ENCODE measurements around the gene NETO2. TPM values are rescaled to one million over a fixed set of nuclear protein-coding genes. Genes with fewer than 3 reads are reported as not detected.

The NETO2 gene
- total and polyA plus RNA-seq, 2 donors (not counting 1 experiment from before 2014, with no cell fraction given): 3.0 to 13.2 TPM

GRCh38 chr16:47067203-47067602 is 76.5 kb downstream of the NETO2 start:
- Histone ChIP-seq H3K9ac (ENCODE audit: insufficient read depth, low read length) (no peak overlapping the region), H3K4me2 (ENCODE audit: extremely low read depth, insufficient read depth, low read length) (no peak overlapping the region), H2AFZ (ENCODE audit: low read length) (no peak overlapping the region), H3K27me3 (ENCODE audit: control insufficient read depth, insufficient read depth, low read length) (peaks cover 3% of the 10 kb centered on the region), H3K4me3 (replicated peaks in 1 of 4; ENCODE audit: control extremely low read depth in 1 of 4, insufficient read depth in 1 of 4, low read depth in 3 of 4, low read length in 4 of 4) (no peak overlapping the region), H3K36me3 (ENCODE audit: control insufficient read depth, insufficient read depth, low read length) (no peaks in the 10 kb centered on the region), H3K4me1 (ENCODE audit: control insufficient read depth, extremely low read depth, insufficient read depth, low read length) (no peaks in the 10 kb centered on the region), H3K9me3 (ENCODE audit: control insufficient read depth, insufficient read depth, low read depth, low read length) (no peaks in the 10 kb centered on the region), H3K27ac (ENCODE audit: insufficient read depth, low read length) (no peak overlapping the region), H4K20me1 (ENCODE audit: control insufficient read depth, extremely low read depth, insufficient read depth, low read length) (no peaks in the 10 kb centered on the region), H3K79me2 (ENCODE audit: control insufficient read depth, insufficient read depth, low read length) (no peaks in the 10 kb centered on the region)
- TF ChIP-seq, protein P1, sequence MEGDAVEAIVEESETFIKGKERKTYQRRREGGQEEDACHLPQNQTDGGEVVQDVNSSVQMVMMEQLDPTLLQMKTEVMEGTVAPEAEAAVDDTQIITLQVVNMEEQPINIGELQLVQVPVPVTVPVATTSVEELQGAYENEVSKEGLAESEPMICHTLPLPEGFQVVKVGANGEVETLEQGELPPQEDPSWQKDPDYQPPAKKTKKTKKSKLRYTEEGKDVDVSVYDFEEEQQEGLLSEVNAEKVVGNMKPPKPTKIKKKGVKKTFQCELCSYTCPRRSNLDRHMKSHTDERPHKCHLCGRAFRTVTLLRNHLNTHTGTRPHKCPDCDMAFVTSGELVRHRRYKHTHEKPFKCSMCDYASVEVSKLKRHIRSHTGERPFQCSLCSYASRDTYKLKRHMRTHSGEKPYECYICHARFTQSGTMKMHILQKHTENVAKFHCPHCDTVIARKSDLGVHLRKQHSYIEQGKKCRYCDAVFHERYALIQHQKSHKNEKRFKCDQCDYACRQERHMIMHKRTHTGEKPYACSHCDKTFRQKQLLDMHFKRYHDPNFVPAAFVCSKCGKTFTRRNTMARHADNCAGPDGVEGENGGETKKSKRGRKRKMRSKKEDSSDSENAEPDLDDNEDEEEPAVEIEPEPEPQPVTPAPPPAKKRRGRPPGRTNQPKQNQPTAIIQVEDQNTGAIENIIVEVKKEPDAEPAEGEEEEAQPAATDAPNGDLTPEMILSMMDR (conservative IDR thresholded peaks at IDR 0.05 in 1 of 2, IDR thresholded peaks at IDR 0.05 in 1 of 2; ENCODE audit: low read depth in 1 of 2, low read length in 2 of 2): no peak
- TF ChIP-seq EZH2 (IDR thresholded peaks at IDR 0.05; ENCODE audit: low read length, missing control alignments): no peak
- DNase-seq (ENCODE audit: low read depth in 2 of 2): no peak

GRCh38 chr16:47065766-47066688 is 77.7 kb downstream of the NETO2 start:
- no peaks in the 10 kb centered on the region for H3K9me3 ChIP-seq (ENCODE audit: control insufficient read depth, insufficient read depth, low read depth, low read length)

GRCh38 chr16:47064775-47065174 is 79.0 kb downstream of the NETO2 start:
- no peak for TF ChIP-seq EZH2 (IDR thresholded peaks at IDR 0.05; ENCODE audit: low read length, missing control alignments)
- TF ChIP-seq, protein P1 (conservative IDR thresholded peaks at IDR 0.05 in 1 of 2, IDR thresholded peaks at IDR 0.05 in 1 of 2; ENCODE audit: low read depth in 1 of 2, low read length in 2 of 2): no peak
- H3K4me1 ChIP-seq (ENCODE audit: control insufficient read depth, extremely low read depth, insufficient read depth, low read length): no peaks in the 10 kb centered on the region
- no peak overlapping the region for H3K4me3 ChIP-seq (replicated peaks in 1 of 4; ENCODE audit: control extremely low read depth in 1 of 4, insufficient read depth in 1 of 4, low read depth in 3 of 4, low read length in 4 of 4)
- H4K20me1 ChIP-seq (ENCODE audit: control insufficient read depth, extremely low read depth, insufficient read depth, low read length): no peaks in the 10 kb centered on the region
- DNase-seq (ENCODE audit: low read depth in 2 of 2): no peak
- no peak overlapping the region for H3K9ac ChIP-seq (ENCODE audit: insufficient read depth, low read length)
- H3K9me3 ChIP-seq (ENCODE audit: control insufficient read depth, insufficient read depth, low read depth, low read length): no peaks in the 10 kb centered on the region
- H3K36me3 ChIP-seq (ENCODE audit: control insufficient read depth, insufficient read depth, low read length): no peaks in the 10 kb centered on the region
- H3K4me2 ChIP-seq (ENCODE audit: extremely low read depth, insufficient read depth, low read length): no peak overlapping the region
- peaks cover 14% of the 10 kb centered on the region for H3K27me3 ChIP-seq (ENCODE audit: control insufficient read depth, insufficient read depth, low read length)
- no peak overlapping the region for H2AFZ ChIP-seq (ENCODE audit: low read length)
- no peaks in the 10 kb centered on the region for H3K79me2 ChIP-seq (ENCODE audit: control insufficient read depth, insufficient read depth, low read length)
- no peak overlapping the region for H3K27ac ChIP-seq (ENCODE audit: insufficient read depth, low read length)

More at GRCh38 chr16:47065766-47066688, 77.7 kb downstream of the NETO2 start:
- H2AFZ ChIP-seq (ENCODE audit: low read length): no peak overlapping the region
- no peaks in the 10 kb centered on the region for H3K79me2 ChIP-seq (ENCODE audit: control insufficient read depth, insufficient read depth, low read length)
- peaks cover 12% of the 10 kb centered on the region for H3K27me3 ChIP-seq (ENCODE audit: control insufficient read depth, insufficient read depth, low read length)
- no peaks in the 10 kb centered on the region for H4K20me1 ChIP-seq (ENCODE audit: control insufficient read depth, extremely low read depth, insufficient read depth, low read length)
- no peaks in the 10 kb centered on the region for H3K36me3 ChIP-seq (ENCODE audit: control insufficient read depth, insufficient read depth, low read length)
- H3K4me3 ChIP-seq (replicated peaks in 1 of 4; ENCODE audit: control extremely low read depth in 1 of 4, insufficient read depth in 1 of 4, low read depth in 3 of 4, low read length in 4 of 4): no peak overlapping the region
- no peak for DNase-seq (ENCODE audit: low read depth in 2 of 2)
- H3K4me1 ChIP-seq (ENCODE audit: control insufficient read depth, extremely low read depth, insufficient read depth, low read length): no peaks in the 10 kb centered on the region
- no peak for TF ChIP-seq EZH2 (IDR thresholded peaks at IDR 0.05; ENCODE audit: low read length, missing control alignments)
- no peak overlapping the region for H3K9ac ChIP-seq (ENCODE audit: insufficient read depth, low read length)
- no peak overlapping the region for H3K4me2 ChIP-seq (ENCODE audit: extremely low read depth, insufficient read depth, low read length)
- no peak overlapping the region for H3K27ac ChIP-seq (ENCODE audit: insufficient read depth, low read length)
